K562 (cell line): ENCODE measurements around the gene UCKL1. TPM values are rescaled to one million over a fixed set of nuclear protein-coding genes. Genes with fewer than 3 reads are reported as not detected.

Source experiments
- EP400 ChIP-seq: fragments of 450-650 bp; IDR thresholded peaks from 2 replicates; pipeline ENCODE4 v1.6.1; 2017; ENCODE audit warnings: antibody characterized with exemption, mild to moderate bottlenecking, moderate library complexity
- LEF1 ChIP-seq: fragments of 450-650 bp; IDR thresholded peaks from 2 replicates; pipeline ENCODE4 v1.6.1; 2016; ENCODE audit warnings: mild to moderate bottlenecking
- MAFF ChIP-seq: IDR thresholded peaks from 2 replicates; pipeline ENCODE4 v1.6.1; 2012; ENCODE audit warnings: low read length, improper control_type of control experiment
- MED1 ChIP-seq: sonication (generic); formaldehyde crosslinking; IDR thresholded peaks from 2 replicates; pipeline ENCODE4 v1.8.1; 2023; ENCODE audit warnings: missing genetic modification reagents, borderline replicate concordance
- POLR2AphosphoS5 ChIP-seq: IDR thresholded peaks from 2 replicates; pipeline ENCODE4 v1.6.1; 2011; ENCODE audit warnings: mild to moderate bottlenecking, low read depth, low read length, moderate library complexity; ENCODE audit not compliant: control insufficient read depth, insufficient read depth
- RHOXF2B ChIP-seq: fragments of 250-450 bp; sonication (Bioruptor Pico); conservative IDR thresholded peaks from 2 replicates; pipeline ENCODE4 v1.5.1; 2021
- SMAD1 ChIP-seq: fragments of 150-350 bp; IDR thresholded peaks from 2 replicates; pipeline ENCODE4 v1.6.1; 2014; ENCODE audit warnings: low read length, low read depth; ENCODE audit not compliant: partially characterized antibody
- SPI1 ChIP-seq: IDR thresholded peaks from 2 replicates; pipeline ENCODE4 v1.6.1; 2011; ENCODE audit warnings: low read depth, low read length, control low read depth, borderline replicate concordance
- TAF15 ChIP-seq: fragments of 200-400 bp; formaldehyde crosslinking; IDR thresholded peaks from 2 replicates; pipeline ENCODE4 v1.6.1; 2017; ENCODE audit warnings: mild to moderate bottlenecking, low read depth, low read length, moderate library complexity
- ZNF316 ChIP-seq: fragments of 450-650 bp; IDR thresholded peaks from 2 replicates; pipeline ENCODE4 v1.6.1; 2016
- ZNF449 ChIP-seq: fragments of 250-450 bp; sonication (Bioruptor Pico); IDR thresholded peaks from 2 replicates; pipeline ENCODE4 v1.8.0; 2022; ENCODE audit warnings: moderate library complexity, mild to moderate bottlenecking, inconsistent platforms
- ZNF717 ChIP-seq: fragments of 250-450 bp; sonication (Bioruptor Pico); IDR thresholded peaks from 2 replicates; pipeline ENCODE4 v1.5.0; 2021
- polyA plus RNA-seq, 8 experiments: library from polyadenylated mRNA; depleted of rRNA in 4 of 8; stranded (reverse) in 5 of 8; unstranded in 3 of 8; fragments of >200 nt; fragmentation: Nextera tagmentation in 2 of 8; fragmentation: Illumina TruSeq in 1 of 8; extraction: Ambion mirVana in 2 of 8; extraction: Trizol in 1 of 8; gene quantifications; 2 replicates each; pipeline versions ENCODE4 v1.2.1 to v1.2.3, GENCODE V29; 2011 to 2014; ENCODE audit warnings: inconsistent platforms in 1 of 8, missing spikeins in 1 of 8
- total RNA-seq, 7 experiments: library from RNA; depleted of rRNA in 6 of 7; stranded (reverse); fragments of >200 nt in 6 of 7; fragmentation: Illumina TruSeq in 2 of 7; extraction: Trizol in 2 of 7; gene quantifications; 2 replicates each; pipeline versions ENCODE4 v1.2.1 to v1.2.3, GENCODE V29; 2011 to 2021; ENCODE audit warnings: low replicate concordance in 1 of 7
- TF ChIP-seq, protein P1 (sequence below): fragments of 250-450 bp; sonication (Bioruptor Pico); IDR thresholded peaks from 2 replicates; pipeline ENCODE4 v1.8.0; 2021; ENCODE audit warnings: moderate library complexity, mild to moderate bottlenecking, inconsistent platforms
- TF ChIP-seq, protein P2 (sequence below): sonication (generic); formaldehyde crosslinking; IDR thresholded peaks from 2 replicates; pipeline ENCODE4 v1.8.1; 2023; ENCODE audit warnings: mild to moderate bottlenecking, missing genetic modification reagents
- TF ChIP-seq, protein P3 (sequence below), 2 experiments: fragments of 450-650 bp; IDR thresholded peaks; 2 replicates each; pipeline ENCODE4 v1.6.1; 2016; ENCODE audit warnings: mild to moderate bottlenecking in 2 of 2, borderline replicate concordance in 1 of 2, low read depth in 1 of 2, moderate library complexity in 1 of 2

UCKL1 gene
- total and polyA plus RNA-seq, 9 of the 15 experiments (the other 6 are each of a cell fraction or from before 2014, with no cell fraction given), result 3.1 to 52.8 (median 24.2) TPM

DNA sequence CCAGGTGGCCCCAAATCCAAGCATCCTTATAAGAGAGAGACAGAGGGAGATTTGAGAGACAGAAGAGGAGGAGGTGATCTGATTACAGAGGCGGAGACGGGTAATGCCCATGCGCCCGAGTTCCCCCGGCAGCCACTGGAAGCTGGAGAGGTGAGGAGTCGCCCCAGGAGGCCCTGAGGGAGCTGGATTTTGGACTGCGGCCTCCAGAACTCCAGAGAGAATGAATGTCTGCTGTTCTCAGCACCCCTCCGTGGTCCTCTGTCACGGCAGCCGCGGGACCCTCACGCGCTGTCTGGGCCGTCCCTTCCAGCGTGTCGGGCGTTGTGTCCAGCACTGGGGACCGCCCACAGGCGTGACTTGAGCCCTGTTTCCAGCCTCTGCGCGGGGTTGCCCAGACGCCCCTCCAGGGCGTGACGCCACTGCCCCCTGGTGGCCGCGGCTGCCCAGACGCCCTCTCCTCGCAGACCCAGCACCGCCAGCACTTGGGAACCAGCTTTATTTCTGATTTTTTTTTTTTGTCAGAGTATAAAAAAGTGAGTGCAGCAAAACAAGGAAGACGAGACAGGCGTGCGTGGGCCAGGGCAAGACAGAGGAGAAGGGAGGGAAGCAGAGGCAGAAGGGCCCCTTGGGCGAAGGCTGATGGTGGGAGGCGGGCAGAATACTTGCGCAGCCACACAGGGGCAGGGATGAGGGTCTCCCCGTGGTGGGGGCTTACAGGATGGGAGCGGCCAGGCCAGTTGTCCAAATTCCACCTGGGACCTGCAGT lies 17.6 kb upstream of the UCKL1 start (continued):
- TF ChIP-seq EP400 (0 out of 2 replicates have a peak, but pooled peaks have one; percentile 9), SPI1 (no peak), ZNF717 (CRISPR knock-in tag) (no peak), RHOXF2B (CRISPR knock-in tag) (no peak), MAFF (no peak), POLR2AphosphoS5 (no peak), MED1 (no peak), ZNF316 (no peak), LEF1 (no peak), ZNF449 (CRISPR knock-in tag) (no peak), SMAD1 (no peak), TAF15 (no peak)
- TF ChIP-seq, protein P1, sequence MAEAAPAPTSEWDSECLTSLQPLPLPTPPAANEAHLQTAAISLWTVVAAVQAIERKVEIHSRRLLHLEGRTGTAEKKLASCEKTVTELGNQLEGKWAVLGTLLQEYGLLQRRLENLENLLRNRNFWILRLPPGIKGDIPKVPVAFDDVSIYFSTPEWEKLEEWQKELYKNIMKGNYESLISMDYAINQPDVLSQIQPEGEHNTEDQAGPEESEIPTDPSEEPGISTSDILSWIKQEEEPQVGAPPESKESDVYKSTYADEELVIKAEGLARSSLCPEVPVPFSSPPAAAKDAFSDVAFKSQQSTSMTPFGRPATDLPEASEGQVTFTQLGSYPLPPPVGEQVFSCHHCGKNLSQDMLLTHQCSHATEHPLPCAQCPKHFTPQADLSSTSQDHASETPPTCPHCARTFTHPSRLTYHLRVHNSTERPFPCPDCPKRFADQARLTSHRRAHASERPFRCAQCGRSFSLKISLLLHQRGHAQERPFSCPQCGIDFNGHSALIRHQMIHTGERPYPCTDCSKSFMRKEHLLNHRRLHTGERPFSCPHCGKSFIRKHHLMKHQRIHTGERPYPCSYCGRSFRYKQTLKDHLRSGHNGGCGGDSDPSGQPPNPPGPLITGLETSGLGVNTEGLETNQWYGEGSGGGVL (CRISPR knock-in tag), result no peak
- TF ChIP-seq, protein P2, sequence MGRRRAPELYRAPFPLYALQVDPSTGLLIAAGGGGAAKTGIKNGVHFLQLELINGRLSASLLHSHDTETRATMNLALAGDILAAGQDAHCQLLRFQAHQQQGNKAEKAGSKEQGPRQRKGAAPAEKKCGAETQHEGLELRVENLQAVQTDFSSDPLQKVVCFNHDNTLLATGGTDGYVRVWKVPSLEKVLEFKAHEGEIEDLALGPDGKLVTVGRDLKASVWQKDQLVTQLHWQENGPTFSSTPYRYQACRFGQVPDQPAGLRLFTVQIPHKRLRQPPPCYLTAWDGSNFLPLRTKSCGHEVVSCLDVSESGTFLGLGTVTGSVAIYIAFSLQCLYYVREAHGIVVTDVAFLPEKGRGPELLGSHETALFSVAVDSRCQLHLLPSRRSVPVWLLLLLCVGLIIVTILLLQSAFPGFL, result no peak
- TF ChIP-seq, protein P3, sequence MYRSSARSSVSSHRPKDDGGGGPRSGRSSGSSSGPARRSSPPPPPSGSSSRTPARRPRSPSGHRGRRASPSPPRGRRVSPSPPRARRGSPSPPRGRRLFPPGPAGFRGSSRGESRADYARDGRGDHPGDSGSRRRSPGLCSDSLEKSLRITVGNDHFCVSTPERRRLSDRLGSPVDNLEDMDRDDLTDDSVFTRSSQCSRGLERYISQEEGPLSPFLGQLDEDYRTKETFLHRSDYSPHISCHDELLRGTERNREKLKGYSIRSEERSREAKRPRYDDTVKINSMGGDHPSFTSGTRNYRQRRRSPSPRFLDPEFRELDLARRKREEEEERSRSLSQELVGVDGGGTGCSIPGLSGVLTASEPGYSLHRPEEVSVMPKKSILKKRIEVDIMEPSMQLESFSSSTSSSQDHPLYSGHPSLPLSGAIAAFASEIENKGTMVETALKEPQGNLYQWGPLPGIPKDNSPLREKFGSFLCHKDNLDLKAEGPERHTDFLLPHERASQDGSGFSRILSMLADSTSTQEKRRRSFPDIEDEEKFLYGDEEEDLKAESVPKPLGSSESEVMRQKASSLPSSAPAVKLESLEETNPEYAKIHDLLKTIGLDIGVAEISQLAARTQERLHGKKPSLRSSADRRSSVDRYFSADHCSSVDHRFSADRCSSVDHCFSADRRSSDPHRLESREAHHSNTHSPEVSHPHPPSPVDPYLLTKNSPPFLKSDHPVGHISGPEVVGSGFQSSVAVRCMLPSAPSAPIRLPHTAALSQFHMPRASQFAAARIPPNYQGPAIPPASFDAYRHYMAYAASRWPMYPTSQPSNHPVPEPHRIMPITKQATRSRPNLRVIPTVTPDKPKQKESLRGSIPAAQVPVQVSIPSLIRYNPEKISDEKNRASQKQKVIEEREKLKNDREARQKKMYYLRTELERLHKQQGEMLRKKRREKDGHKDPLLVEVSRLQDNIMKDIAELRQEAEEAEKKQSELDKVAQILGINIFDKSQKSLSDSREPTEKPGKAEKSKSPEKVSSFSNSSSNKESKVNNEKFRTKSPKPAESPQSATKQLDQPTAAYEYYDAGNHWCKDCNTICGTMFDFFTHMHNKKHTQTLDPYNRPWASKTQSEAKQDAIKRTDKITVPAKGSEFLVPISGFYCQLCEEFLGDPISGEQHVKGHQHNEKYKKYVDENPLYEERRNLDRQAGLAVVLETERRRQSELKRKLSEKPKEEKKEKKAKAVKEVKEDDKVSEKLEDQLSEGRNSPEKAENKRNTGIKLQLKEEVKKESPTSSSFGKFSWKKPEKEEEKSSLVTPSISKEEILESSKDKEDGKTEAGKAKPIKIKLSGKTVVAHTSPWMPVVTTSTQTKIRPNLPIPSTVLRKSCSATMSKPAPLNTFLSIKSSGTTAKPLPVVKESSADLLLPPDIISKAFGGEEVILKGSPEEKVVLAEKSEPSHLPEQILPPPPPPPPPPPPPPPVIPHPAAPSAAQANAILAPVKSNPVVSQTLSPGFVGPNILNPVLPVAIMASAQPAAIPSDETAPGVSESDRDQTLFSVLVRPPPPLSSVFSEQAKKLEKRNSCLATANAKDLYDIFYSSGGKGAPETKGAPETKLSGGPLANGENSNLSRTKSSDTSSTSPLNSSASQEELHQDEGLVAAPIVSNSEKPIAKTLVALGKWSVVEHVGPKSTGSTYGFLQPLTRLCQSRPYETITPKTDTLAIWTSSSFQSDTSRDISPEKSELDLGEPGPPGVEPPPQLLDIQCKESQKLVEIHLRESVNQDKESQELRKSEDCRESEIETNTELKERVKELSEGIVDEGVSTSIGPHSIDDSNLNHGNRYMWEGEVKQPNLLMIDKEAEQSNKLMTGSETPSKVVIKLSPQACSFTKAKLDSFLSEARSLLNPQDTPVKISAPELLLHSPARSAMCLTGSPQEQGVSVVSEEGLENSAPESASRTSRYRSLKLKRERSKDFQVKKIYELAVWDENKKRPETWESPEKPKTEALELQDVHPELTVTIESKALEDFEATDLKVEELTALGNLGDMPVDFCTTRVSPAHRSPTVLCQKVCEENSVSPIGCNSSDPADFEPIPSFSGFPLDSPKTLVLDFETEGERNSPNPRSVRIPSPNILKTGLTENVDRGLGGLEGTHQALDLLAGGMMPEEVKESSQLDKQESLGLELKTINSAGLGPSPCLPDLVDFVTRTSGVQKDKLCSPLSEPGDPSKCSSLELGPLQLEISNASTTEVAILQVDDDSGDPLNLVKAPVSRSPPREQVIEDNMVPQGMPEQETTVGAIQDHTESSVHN (IDR thresholded peaks at IDR 0.05; ENCODE audit: borderline replicate concordance in 1 of 2, low read depth in 1 of 2), result no peak
